Testis (tissue), 3 donors: ENCODE data around the gene SPEF2. TPM values are rescaled to one million over a fixed set of nuclear protein-coding genes. Genes with fewer than 3 reads are reported as not detected.

Source experiments
- DNase-seq: peaks from one replicate; pipeline ENCODE4 v3.0.0-alpha.2; 2019
- H3K27ac ChIP-seq, 2 donors: fragments of 200-600 bp; sonication (generic); one replicate each; pipeline ENCODE4 v1.5.1; 2019
- H3K27me3 ChIP-seq: fragments of 200-600 bp; sonication (generic); one replicate; pipeline ENCODE4 v1.5.1; 2019
- H3K36me3 ChIP-seq: fragments of 200-600 bp; sonication (generic); one replicate; pipeline ENCODE4 v1.5.1; 2017; ENCODE audit warnings: low read depth; ENCODE audit errors: missing control alignments
- H3K4me1 ChIP-seq: fragments of 200-600 bp; sonication (generic); one replicate; pipeline ENCODE4 v1.5.1; 2019
- H3K4me3 ChIP-seq, 2 donors: fragments of 200-600 bp; sonication (generic); one replicate each; pipeline ENCODE4 v1.5.1; 2017 to 2019
- H3K9me3 ChIP-seq: fragments of 200-600 bp; sonication (generic); one replicate; pipeline ENCODE4 v1.5.1; 2017
- POLR2A ChIP-seq: fragments of 450-650 bp; IDR thresholded peaks from one replicate; pipeline ENCODE4 v1.6.1; 2017; ENCODE audit warnings: antibody characterized with exemption, mild to moderate bottlenecking, moderate library complexity
- WGBS, 2 donors: methylation state at CpG; one replicate each; pipeline ENCODE4 v1.1.5; 2018; 5-methylcytosine and 5-hydroxymethylcytosine counted together
- intact Hi-C: fragments of 100-400 bp; cut with DNase I; formaldehyde crosslinking; loops from one replicate; pipeline ENCODE4 v1.15.1; 2023; ENCODE audit warnings: low total_unique reads
- polyA plus RNA-seq: library from polyadenylated mRNA; stranded (reverse); fragments of 350-450 nt; fragmentation: Illumina TruSeq; extraction: RNeasy Lipid Tissue Mini Kit (QIAGEN cat#74804); gene quantifications from one replicate; pipeline ENCODE4 v1.2.3, GENCODE V29; 2014; ENCODE audit warnings: low read depth, low replicate concordance; ENCODE audit not compliant: insufficient read depth
- total RNA-seq, 2 donors: library from RNA; depleted of rRNA; stranded (reverse); fragments of >200 nt; gene quantifications; one replicate each; pipeline ENCODE4 v1.2.3, GENCODE V29; 2016
- TF ChIP-seq, protein P1 (sequence below), 3 experiments: fragments of 450-650 bp in 2 of 3; fragments of 200-600 bp in 1 of 3; sonication (generic) in 1 of 3; IDR thresholded peaks; one replicate each; pipeline ENCODE4 v1.5.1; 2016 to 2019; ENCODE audit warnings: antibody characterized with exemption in 3 of 3, mild to moderate bottlenecking in 2 of 3, moderate library complexity in 1 of 3

Gene SPEF2
- total and polyA plus RNA-seq, 3 donors from 2014 or later: 15.9 to 22.7 (median 17.8) TPM

DNA sequence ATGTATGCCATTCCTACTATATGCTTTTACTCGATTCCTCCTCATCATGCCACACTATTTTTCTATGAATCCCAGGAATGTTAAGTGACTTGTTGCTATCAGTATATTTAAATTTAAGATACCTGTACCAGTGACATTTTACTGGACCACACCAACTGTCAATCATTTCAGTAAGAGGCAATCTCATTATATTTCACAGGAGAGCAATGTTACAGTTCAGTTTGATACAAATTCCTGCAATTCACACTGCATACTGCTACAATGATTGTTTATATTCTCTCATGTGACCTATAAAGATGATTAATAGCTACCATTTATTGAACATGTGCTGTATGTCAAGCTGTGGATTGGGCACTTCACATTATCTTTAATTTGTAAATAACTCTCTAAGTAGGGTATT is 30.0 kb downstream of the SPEF2 start:
- Histone ChIP-seq H3K4me1 (no peaks in the 10 kb centered on the region), H3K27me3 (no peaks in the 10 kb centered on the region), H3K4me3 (no peak overlapping the region), H3K36me3 (no peaks in the 10 kb centered on the region), H3K9me3 (no peaks in the 10 kb centered on the region), H3K27ac (no peak overlapping the region)
- 97 to 100% methylated on average over 1 of the region's 1 CpG for whole genome bisulfite sequencing, 2 donors
- intact Hi-C loops: no loop called here
- DNase-seq: no peak
- no peak for TF ChIP-seq POLR2A

DNA sequence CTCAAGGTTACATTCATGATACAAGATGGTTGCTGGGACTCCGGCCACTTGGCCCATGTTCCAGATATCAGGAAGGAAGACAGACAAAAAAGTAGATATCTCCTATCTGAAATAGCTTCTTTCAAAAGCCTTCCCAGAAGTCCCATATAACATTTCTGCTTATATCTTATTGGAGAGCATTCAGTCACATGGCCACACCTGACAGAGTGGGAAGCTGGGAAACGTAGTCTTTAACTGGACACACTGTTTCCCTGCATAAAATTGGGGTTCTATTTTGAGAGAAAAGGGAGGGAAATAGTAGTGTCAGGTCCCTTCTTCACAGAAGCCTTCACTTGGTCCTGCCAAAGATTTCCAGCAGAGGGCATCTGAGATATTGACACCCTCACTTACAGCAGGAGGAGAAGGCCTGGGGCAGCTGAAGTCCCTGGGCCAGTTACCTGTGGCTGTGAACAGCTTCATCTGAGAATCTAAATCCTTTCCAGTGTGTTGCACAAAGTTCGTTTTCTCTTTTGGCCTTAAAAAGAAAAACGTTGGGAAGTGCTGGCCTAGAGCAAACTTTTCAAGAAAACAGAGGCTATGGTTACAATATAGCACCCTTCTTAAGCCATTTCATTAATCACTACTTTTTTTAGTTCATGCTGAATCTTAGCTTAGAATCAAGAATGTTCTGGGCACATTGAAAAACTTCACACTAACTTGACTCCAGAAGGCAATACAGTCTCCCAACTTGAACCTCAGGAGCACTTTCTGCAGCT is 33.5 kb downstream of the SPEF2 start:
- no peaks in the 10 kb centered on the region for H3K9me3 ChIP-seq
- 56 to 66% methylated on average over 4 of the region's 4 CpGs for WGBS, 2 donors
- no peak overlapping the region for H3K4me3 ChIP-seq
- intact Hi-C loops: no loop called here
- no peaks in the 10 kb centered on the region for H3K36me3 ChIP-seq
- TF ChIP-seq, protein P1, sequence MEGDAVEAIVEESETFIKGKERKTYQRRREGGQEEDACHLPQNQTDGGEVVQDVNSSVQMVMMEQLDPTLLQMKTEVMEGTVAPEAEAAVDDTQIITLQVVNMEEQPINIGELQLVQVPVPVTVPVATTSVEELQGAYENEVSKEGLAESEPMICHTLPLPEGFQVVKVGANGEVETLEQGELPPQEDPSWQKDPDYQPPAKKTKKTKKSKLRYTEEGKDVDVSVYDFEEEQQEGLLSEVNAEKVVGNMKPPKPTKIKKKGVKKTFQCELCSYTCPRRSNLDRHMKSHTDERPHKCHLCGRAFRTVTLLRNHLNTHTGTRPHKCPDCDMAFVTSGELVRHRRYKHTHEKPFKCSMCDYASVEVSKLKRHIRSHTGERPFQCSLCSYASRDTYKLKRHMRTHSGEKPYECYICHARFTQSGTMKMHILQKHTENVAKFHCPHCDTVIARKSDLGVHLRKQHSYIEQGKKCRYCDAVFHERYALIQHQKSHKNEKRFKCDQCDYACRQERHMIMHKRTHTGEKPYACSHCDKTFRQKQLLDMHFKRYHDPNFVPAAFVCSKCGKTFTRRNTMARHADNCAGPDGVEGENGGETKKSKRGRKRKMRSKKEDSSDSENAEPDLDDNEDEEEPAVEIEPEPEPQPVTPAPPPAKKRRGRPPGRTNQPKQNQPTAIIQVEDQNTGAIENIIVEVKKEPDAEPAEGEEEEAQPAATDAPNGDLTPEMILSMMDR (IDR thresholded peaks at IDR 0.05): peak; percentile 9 to 31 (median 13)
- no peak for TF ChIP-seq POLR2A
- peak; percentile 66 for DNase-seq
- no peaks in the 10 kb centered on the region for H3K27me3 ChIP-seq
- no peak overlapping the region for H3K27ac ChIP-seq
- H3K4me1 ChIP-seq: no peaks in the 10 kb centered on the region

DNA sequence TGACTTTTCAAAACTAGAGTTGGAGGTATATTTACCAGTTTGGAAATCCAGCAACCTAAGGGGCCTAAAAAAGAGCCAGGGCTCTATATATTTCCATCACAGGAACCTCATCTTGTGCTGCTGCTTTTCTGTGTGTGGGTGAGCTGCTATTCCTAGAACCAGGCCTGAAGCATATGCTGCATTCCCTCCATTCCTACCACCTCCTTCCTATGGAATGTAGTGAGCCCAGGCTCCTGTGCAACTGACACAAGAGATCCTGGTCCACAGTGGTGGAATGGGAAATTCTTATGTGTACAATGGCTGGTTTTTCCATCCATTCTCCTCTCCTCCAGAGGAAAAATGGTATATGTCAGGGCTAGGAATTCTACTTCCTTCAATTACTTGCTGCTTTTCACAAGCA is 39.1 kb downstream of the SPEF2 start:
- H3K27ac ChIP-seq: no peak overlapping the region
- no peaks in the 10 kb centered on the region for H3K36me3 ChIP-seq
- intact Hi-C loops: no loop called here
- no peak for DNase-seq
- no peaks in the 10 kb centered on the region for H3K27me3 ChIP-seq
- no peaks in the 10 kb centered on the region for H3K4me1 ChIP-seq
- no peaks in the 10 kb centered on the region for H3K9me3 ChIP-seq
- TF ChIP-seq, protein P1 (IDR thresholded peaks at IDR 0.05): no peak
- TF ChIP-seq POLR2A: no peak
- H3K4me3 ChIP-seq: no peak overlapping the region

DNA sequence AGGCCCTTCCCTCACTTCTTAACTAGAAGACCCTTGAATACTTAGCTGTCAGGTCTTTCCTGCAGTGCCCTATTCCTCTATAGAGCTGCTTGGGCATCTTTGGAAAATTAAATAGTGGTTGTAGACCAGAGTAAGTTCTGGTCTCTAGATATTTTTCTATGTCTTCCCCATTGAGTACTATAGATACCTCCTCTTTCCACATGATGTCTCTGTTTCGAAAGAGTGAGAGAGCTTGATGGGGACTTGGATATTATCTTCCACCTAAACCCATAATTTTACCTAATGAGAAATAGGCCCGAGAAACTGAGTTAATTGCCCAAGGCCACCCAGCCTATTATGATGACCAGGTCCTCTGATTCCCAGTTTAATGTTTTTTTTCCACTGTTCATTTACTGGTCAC is 40.2 kb downstream of the SPEF2 start:
- no peaks in the 10 kb centered on the region for H3K27me3 ChIP-seq
- H3K36me3 ChIP-seq: no peaks in the 10 kb centered on the region
- TF ChIP-seq, protein P1 (IDR thresholded peaks at IDR 0.05): no peak
- no peak for TF ChIP-seq POLR2A
- H3K4me1 ChIP-seq: no peaks in the 10 kb centered on the region
- no peak overlapping the region for H3K4me3 ChIP-seq
- intact Hi-C loops: no loop called here
- WGBS, 2 donors: 70 to 71% methylated on average over 2 of the region's 2 CpGs
- H3K9me3 ChIP-seq: no peaks in the 10 kb centered on the region
- no peak for DNase-seq
- no peak overlapping the region for H3K27ac ChIP-seq

DNA sequence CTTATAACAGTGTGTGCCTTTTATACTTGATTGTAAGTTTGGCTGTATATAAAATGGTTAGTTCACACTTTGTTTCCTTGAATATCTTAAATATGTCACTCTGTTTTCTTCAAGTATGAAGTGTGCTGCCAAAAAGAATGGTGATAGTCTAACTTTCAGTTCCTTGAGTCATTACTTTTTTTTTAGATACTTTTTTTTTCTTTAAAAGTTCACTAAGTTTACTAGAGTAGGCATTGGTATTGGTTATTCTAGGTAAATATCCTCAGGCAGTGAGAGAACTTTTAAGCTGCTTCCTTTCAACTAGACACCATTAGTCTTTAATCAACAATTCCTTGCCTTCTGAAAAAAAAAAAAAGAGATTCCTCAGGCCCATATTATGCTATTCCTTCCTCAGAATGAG is 41.9 kb downstream of the SPEF2 start:
- DNase-seq: no peak
- no peak for TF ChIP-seq POLR2A
- TF ChIP-seq, protein P1 (IDR thresholded peaks at IDR 0.05): no peak
- intact Hi-C loops: no loop called here
- Histone ChIP-seq H3K36me3 (no peaks in the 10 kb centered on the region), H3K27me3 (no peaks in the 10 kb centered on the region), H3K4me1 (no peaks in the 10 kb centered on the region), H3K9me3 (no peaks in the 10 kb centered on the region), H3K4me3 (no peak overlapping the region), H3K27ac (no peak overlapping the region)
